DOHH2 (cell line): ENCODE results near the gene RNMT.

ENCODE experiments used
- CTCF ChIP-seq: fragments of 200-600 bp; sonication (generic); IDR thresholded peaks from one replicate; pipeline ENCODE4 v1.5.1; 2014; ENCODE audit warnings: antibody characterized with exemption, mild to moderate bottlenecking, low read depth, low read length; ENCODE audit not compliant: poor library complexity, severe bottlenecking
- EZH2phosphoT487 ChIP-seq: fragments of 200-600 bp; sonication (generic); IDR thresholded peaks from 2 replicates; pipeline ENCODE4 v1.6.1; 2017; ENCODE audit warnings: borderline replicate concordance, mild to moderate bottlenecking, antibody characterized with exemption, low read length, moderate library complexity, mixed read lengths

- TF ChIP-seq CTCF (no peak), EZH2phosphoT487 (no peak)
Measured at GRCh38 chr18:13791181-13791580, 64.7 kb downstream of the RNMT start.
